Right lobe of liver (tissue), 6 donors: Measurements from ENCODE around the gene KCNG3. TPM values are rescaled to one million over a fixed set of nuclear protein-coding genes. Genes with fewer than 3 reads are reported as not detected.

Experiments used
- ATAC-seq, 4 donors: fragments of 200-7000 bp; cut with Tn5 transposase; one replicate each; pipeline ENCODE4 v1.9.1; 2020; ENCODE audit warnings: mild to moderate bottlenecking in 4 of 4, moderate library complexity in 4 of 4
- DNase-seq, 3 donors: peaks; one replicate each; pipeline ENCODE4 v3.0.0-alpha.2; 2020
- H3K27ac ChIP-seq, 3 donors: fragments of 200-600 bp; one replicate each; pipeline ENCODE4 v1.8.0; 2022
- H3K27me3 ChIP-seq, 2 donors: fragments of 200-600 bp; one replicate each; pipeline ENCODE4 v1.8.0; 2022
- H3K36me3 ChIP-seq, 4 donors: fragments of 200-600 bp; sonication (generic) in 1 of 4; one replicate each; pipeline versions ENCODE4 v1.5.1 to v1.8.0; 2017 to 2022; ENCODE audit warnings: control low read depth in 1 of 4
- H3K4me1 ChIP-seq, 4 donors: fragments of 200-600 bp; sonication (generic) in 1 of 4; one replicate each; pipeline versions ENCODE4 v1.5.1 to v1.8.0; 2017 to 2022; ENCODE audit warnings: control low read depth in 1 of 4
- H3K4me3 ChIP-seq, 3 donors: fragments of 200-600 bp; one replicate each; pipeline ENCODE4 v1.8.0; 2022
- H3K9me3 ChIP-seq, 4 donors: fragments of 200-600 bp; sonication (generic) in 1 of 4; one replicate each; pipeline versions ENCODE4 v1.5.1 to v1.8.0; 2017 to 2022; ENCODE audit warnings: control low read depth in 1 of 4
- CTCF ChIP-seq, 4 donors: fragments of 200-600 bp in 3 of 4; fragments of 450-650 bp in 1 of 4; IDR thresholded peaks; one replicate each; pipeline versions ENCODE4 v1.5.1 to v1.8.0; 2016 to 2022; ENCODE audit warnings: antibody characterized with exemption in 4 of 4, mild to moderate bottlenecking in 2 of 4
- POLR2A ChIP-seq: fragments of 450-650 bp; IDR thresholded peaks from one replicate; pipeline ENCODE4 v1.6.1; 2017; ENCODE audit warnings: antibody characterized with exemption, mild to moderate bottlenecking
- WGBS: methylation state at CpG from one replicate; pipeline ENCODE4 v1.1.6; 2018; ENCODE audit warnings: low coverage, low lambda C conversion rate; ENCODE audit not compliant: insufficient coverage; ENCODE audit errors: missing lambda C conversion rate; 5-methylcytosine and 5-hydroxymethylcytosine counted together
- intact Hi-C, 2 donors: fragments of 100-400 bp; cut with DNase I; formaldehyde crosslinking; loops; one replicate each; pipeline versions ENCODE4 v1.11.2 to v1.14.1; 2022
- total RNA-seq, 6 experiments: library from RNA; depleted of rRNA in 2 of 6; stranded (reverse); fragments of >200 nt in 2 of 6; fragmentation: NEBNext Ultra II Directional in 3 of 6; extraction: Animal tissue kit (Norgen Biotek cat#: 25700) in 3 of 6; gene quantifications; one replicate each; pipeline versions ENCODE4 v1.1.0 to v1.2.4, GENCODE V29; 2016 to 2023
- donor health status: DM: no; HTN: yes; CAD: no.
- donor health status: DM: no; HTN: no; CAD: no.
- donor health status: DM: no; HTN: no; CAD: no.
- donor health status: DM: no; HTN: yes; CAD: no.
- donor health status: DM: no; HTN: yes; CAD: no.

The KCNG3 gene
- total RNA-seq, 6 experiments from 2014 or later = 0.06 TPM; not detected in 5

- intact Hi-C loops = no loop called here
- no peak for DNase-seq
- no peak overlapping the region for H3K27ac ChIP-seq
- ATAC-seq = no peak
- H3K36me3 ChIP-seq = no peaks in the 10 kb centered on the region
- H3K9me3 ChIP-seq = no peaks in the 10 kb centered on the region
- H3K4me3 ChIP-seq = no peak overlapping the region
- TF ChIP-seq POLR2A (no peak), CTCF (IDR thresholded peaks at IDR 0.05) (no peak)
- WGBS = 75% methylated on average over 3 of the region's 3 CpGs
- no peaks in the 10 kb centered on the region for H3K4me1 ChIP-seq
- H3K27me3 ChIP-seq = no peaks in the 10 kb centered on the region
Measured at GRCh38 chr2:42410742-42411514, 82.9 kb downstream of the KCNG3 start.

GRCh38 chr2:42408009-42408408 lies 85.8 kb downstream of the KCNG3 start:
- H3K9me3 ChIP-seq = no peaks in the 10 kb centered on the region
- peak in 1 of 4 donors; percentile 19 for ATAC-seq
- no peaks in the 10 kb centered on the region for H3K4me1 ChIP-seq
- H3K27me3 ChIP-seq = no peaks in the 10 kb centered on the region
- H3K27ac ChIP-seq = no peak overlapping the region
- no peak overlapping the region for H3K4me3 ChIP-seq
- no peak for TF ChIP-seq POLR2A
- no peak for TF ChIP-seq CTCF (IDR thresholded peaks at IDR 0.05)
- no peaks in the 10 kb centered on the region for H3K36me3 ChIP-seq
- DNase-seq = no peak
- intact Hi-C loops = no loop called here
- 81% methylated on average over 3 of the region's 8 CpGs for WGBS

- no CpG with 5 or more reads among the region's 6 CpGs for WGBS
- ATAC-seq = peak in 1 of 4 donors; percentile 16
- TF ChIP-seq CTCF (IDR thresholded peaks at IDR 0.05) = no peak
- no peak for TF ChIP-seq POLR2A
- Histone ChIP-seq H3K36me3 (no peaks in the 10 kb centered on the region), H3K27ac (no peak overlapping the region), H3K27me3 (no peaks in the 10 kb centered on the region), H3K4me1 (no peaks in the 10 kb centered on the region), H3K4me3 (no peak overlapping the region), H3K9me3 (no peaks in the 10 kb centered on the region)
- DNase-seq = no peak
- intact Hi-C loops = no loop called here
Measured at GRCh38 chr2:42407476-42407875, 86.3 kb downstream of the KCNG3 start.

GRCh38 chr2:42404676-42405075 lies 89.1 kb downstream of the KCNG3 start:
- Histone ChIP-seq H3K4me1 (no peaks in the 10 kb centered on the region), H3K27me3 (no peaks in the 10 kb centered on the region), H3K27ac (no peak overlapping the region), H3K4me3 (no peak overlapping the region), H3K9me3 (no peaks in the 10 kb centered on the region), H3K36me3 (no peaks in the 10 kb centered on the region)
- DNase-seq = no peak
- TF ChIP-seq POLR2A = no peak
- no peak for TF ChIP-seq CTCF (IDR thresholded peaks at IDR 0.05)
- WGBS = 90% methylated on average over 2 of the region's 4 CpGs
- intact Hi-C loops = no loop called here
- ATAC-seq = no peak
